ENCODE data around the gene MAPK8IP1. TPM values are rescaled to one million over a fixed set of nuclear protein-coding genes. Genes with fewer than 3 reads are reported as not detected.
A peak's percentile ranks its signal among the peaks of the same experiment; 100 is the strongest.

The MAPK8IP1 gene
- total and polyA plus RNA-seq, 12 donors: 14.5 to 73.7 (median 33.3) TPM

- 18 to 43% (median 39%) methylated on average over 1 of the region's 1 CpG for WGBS, 4 donors
- DNase-seq: peak in 1 of 7 donors; percentile 51
- H3K36me3 ChIP-seq (replicated peaks in 1 of 2): peaks cover 0 to 5% of the 10 kb centered on the region in 2 donors
- no peaks in the 10 kb centered on the region for H3K9me3 ChIP-seq (replicated peaks in 1 of 3)
- intact Hi-C loops (cut with DNase I): no loop called here
- H3K4me3 ChIP-seq: no peak overlapping the region
- no peaks in the 10 kb centered on the region for H3K27me3 ChIP-seq
- H3K27ac ChIP-seq: peak overlapping the region in 2 of 5 donors; percentile 17 to 71
- TF ChIP-seq CTCF (IDR thresholded peaks at IDR 0.05) (no peak), POLR2A (IDR thresholded peaks at IDR 0.05) (no peak)
- peaks cover 31 to 90% of the 10 kb centered on the region in 2 donors for H3K4me1 ChIP-seq (replicated peaks in 1 of 2)
Observed at GRCh38 chr11:45852712-45853101, 32.7 kb upstream of the MAPK8IP1 start.

- H3K27ac ChIP-seq: peak overlapping the region in 1 of 5 donors; percentile 44
Observed at GRCh38 chr11:45853332-45854219, 31.9 kb upstream of the MAPK8IP1 start.

GRCh38 chr11:45855308-45855707, 30.1 kb upstream of the MAPK8IP1 start:
- Histone ChIP-seq H3K9me3 (replicated peaks in 1 of 3) (no peaks in the 10 kb centered on the region), H3K27me3 (no peaks in the 10 kb centered on the region), H3K4me3 (no peak overlapping the region), H3K27ac (peak overlapping the region in 3 of 5 donors; percentile 35 to 65 (median 65)), H3K4me1 (replicated peaks in 1 of 2) (peaks cover 53 to 93% of the 10 kb centered on the region in 2 donors), H3K36me3 (replicated peaks in 1 of 2) (peaks cover 0 to 11% of the 10 kb centered on the region in 2 donors)
- intact Hi-C loops (cut with DNase I): no loop called here
- no peak for DNase-seq
- WGBS, 4 donors: 62 to 77% (median 70%) methylated on average over 5 of the region's 5 CpGs
- TF ChIP-seq POLR2A (IDR thresholded peaks at IDR 0.05) (no peak), CTCF (IDR thresholded peaks at IDR 0.05) (no peak)

More at GRCh38 chr11:45853332-45854219, 31.9 kb upstream of the MAPK8IP1 start:
- DNase-seq: peak in 6 of 7 donors; percentile 55 to 85 (median 76)
- intact Hi-C loops (cut with DNase I): no loop called here
- H3K36me3 ChIP-seq (replicated peaks in 1 of 2): peaks cover 0 to 6% of the 10 kb centered on the region in 2 donors
- WGBS, 4 donors: 48 to 64% (median 62%) methylated on average over 7 of the region's 7 CpGs
- TF ChIP-seq CTCF (IDR thresholded peaks at IDR 0.05) (no peak), POLR2A (IDR thresholded peaks at IDR 0.05) (no peak)
- H3K4me3 ChIP-seq: no peak overlapping the region
- H3K27me3 ChIP-seq: no peaks in the 10 kb centered on the region
- H3K4me1 ChIP-seq (replicated peaks in 1 of 2): peaks cover 35 to 92% of the 10 kb centered on the region in 2 donors
- H3K9me3 ChIP-seq (replicated peaks in 1 of 3): no peaks in the 10 kb centered on the region

GRCh38 chr11:45856044-45856468, 29.4 kb upstream of the MAPK8IP1 start:
- intact Hi-C loops (cut with DNase I): no loop called here
- TF ChIP-seq CTCF (IDR thresholded peaks at IDR 0.05): no peak
- TF ChIP-seq POLR2A (IDR thresholded peaks at IDR 0.05): no peak
- WGBS, 4 donors: 24 to 54% (median 42%) methylated on average over 6 of the region's 6 CpGs
- Histone ChIP-seq H3K27me3 (no peaks in the 10 kb centered on the region), H3K4me1 (replicated peaks in 1 of 2) (peaks cover 54 to 87% of the 10 kb centered on the region in 2 donors), H3K9me3 (replicated peaks in 1 of 3) (no peaks in the 10 kb centered on the region), H3K27ac (peak overlapping the region in 3 of 5 donors; percentile 35 to 65 (median 65)), H3K4me3 (no peak overlapping the region), H3K36me3 (replicated peaks in 1 of 2) (peaks cover 0 to 18% of the 10 kb centered on the region in 2 donors)
- peak in 3 of 7 donors; percentile 27 to 51 (median 43) for DNase-seq

All from adrenal gland (tissue), 12 donors.